ENCODE measurements around the gene FGF4.

DNA sequence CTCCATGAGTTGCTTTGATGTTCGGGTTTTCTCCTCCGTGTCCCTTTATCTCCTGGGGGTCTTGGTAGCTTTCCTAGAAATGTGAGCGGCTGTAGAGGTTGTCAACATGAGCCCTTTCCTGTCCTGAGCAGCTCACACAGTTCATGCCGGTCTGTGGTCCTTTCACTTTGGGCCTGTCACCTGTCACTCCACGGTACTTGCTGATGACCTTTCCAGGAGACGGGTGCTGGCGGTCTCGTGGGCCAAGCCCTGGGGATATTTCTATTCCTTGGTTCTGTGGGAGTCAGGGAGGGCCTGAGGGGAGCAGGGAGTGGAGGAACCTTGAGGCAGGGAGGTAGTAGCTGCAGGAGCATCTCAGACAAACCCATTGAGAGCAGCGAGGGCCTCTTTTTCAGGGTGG is 20.9 kb upstream of the FGF4 start:
- TF ChIP-seq, protein P1, sequence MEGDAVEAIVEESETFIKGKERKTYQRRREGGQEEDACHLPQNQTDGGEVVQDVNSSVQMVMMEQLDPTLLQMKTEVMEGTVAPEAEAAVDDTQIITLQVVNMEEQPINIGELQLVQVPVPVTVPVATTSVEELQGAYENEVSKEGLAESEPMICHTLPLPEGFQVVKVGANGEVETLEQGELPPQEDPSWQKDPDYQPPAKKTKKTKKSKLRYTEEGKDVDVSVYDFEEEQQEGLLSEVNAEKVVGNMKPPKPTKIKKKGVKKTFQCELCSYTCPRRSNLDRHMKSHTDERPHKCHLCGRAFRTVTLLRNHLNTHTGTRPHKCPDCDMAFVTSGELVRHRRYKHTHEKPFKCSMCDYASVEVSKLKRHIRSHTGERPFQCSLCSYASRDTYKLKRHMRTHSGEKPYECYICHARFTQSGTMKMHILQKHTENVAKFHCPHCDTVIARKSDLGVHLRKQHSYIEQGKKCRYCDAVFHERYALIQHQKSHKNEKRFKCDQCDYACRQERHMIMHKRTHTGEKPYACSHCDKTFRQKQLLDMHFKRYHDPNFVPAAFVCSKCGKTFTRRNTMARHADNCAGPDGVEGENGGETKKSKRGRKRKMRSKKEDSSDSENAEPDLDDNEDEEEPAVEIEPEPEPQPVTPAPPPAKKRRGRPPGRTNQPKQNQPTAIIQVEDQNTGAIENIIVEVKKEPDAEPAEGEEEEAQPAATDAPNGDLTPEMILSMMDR (IDR thresholded peaks at IDR 0.05; ENCODE audit: extremely low read depth in 1 of 2, insufficient read depth in 1 of 2, low read depth in 1 of 2, low read length in 2 of 2) = no peak
- no peak for TF ChIP-seq POLR2A (IDR thresholded peaks at IDR 0.05; ENCODE audit: low read depth, low read length)
- no peak for TF ChIP-seq JUN (IDR thresholded peaks at IDR 0.05; ENCODE audit: borderline replicate concordance, insufficient read depth, insufficient read length, low read depth)

Data from endothelial cell of umbilical vein (primary cell).